Activated gamma-delta T cell treated with Interleukin-2 at 50 U/mL for 16 hours (primary cell): ENCODE measurements around the gene HS3ST6.

Experiments used
- DNase-seq: peaks from one replicate; pipeline ENCODE4 v3.0.0-alpha.2; 2020

The HS3ST6 gene

DNA sequence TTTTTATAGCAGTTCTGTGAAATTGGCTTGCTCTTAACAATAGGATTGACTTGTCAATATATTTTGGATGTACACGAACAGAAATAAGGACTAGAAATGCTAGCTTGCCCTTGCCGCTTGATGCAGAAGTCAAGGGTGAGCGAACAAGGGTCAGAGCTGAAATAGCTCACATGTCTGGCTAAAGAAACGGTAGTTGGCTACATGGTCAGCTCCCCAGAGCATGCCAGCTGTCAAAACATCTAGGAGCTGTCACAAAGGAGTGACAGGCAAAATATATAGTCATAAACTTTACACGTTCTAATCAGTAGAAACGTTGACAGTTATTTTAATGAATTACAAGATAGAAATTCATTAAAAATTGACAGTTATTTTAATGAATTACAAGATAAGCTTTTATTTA is 43.4 kb downstream of the HS3ST6 start:
- DNase-seq: no peak

DNA sequence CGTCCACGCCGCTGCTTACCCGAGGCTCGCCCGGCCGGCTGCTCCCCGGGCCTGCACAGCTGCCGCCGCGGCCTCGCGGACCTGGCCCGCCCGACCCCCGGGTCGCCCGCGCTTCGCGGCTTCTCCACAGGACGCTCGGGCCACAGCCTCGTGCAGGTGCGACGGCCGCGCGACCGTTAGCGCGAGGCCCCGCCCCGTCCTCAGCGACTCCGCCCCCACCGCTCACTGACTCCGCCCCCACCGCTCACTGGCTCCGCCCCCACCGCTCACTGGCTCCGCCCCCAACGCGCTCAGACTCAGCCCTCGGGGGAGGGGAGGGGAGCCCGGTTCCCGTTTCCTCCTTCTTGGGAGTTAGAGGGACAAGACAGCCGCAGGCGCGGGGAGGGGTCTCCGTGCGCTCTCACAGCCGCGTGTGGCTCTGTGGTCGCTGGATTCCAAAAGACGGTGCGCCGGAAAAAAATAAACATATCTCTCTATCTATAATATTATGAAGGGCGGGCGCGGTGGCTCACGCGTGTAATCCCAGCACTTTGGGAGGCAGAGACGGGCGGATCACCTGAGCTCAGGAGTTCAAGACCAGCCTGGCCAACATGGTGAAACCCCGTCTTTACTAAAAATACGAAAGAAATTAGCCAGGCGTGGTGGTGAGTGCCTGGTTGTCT is 46.1 kb downstream of the HS3ST6 start, which contains the start of gene MEIOB:
MEIOB (minus strand) TSS at position 191 of the 662 bp plus-strand sequence. CDS start 3,989 bp downstream, outside the sequence.
- peak; percentile 14 for DNase-seq

DNA sequence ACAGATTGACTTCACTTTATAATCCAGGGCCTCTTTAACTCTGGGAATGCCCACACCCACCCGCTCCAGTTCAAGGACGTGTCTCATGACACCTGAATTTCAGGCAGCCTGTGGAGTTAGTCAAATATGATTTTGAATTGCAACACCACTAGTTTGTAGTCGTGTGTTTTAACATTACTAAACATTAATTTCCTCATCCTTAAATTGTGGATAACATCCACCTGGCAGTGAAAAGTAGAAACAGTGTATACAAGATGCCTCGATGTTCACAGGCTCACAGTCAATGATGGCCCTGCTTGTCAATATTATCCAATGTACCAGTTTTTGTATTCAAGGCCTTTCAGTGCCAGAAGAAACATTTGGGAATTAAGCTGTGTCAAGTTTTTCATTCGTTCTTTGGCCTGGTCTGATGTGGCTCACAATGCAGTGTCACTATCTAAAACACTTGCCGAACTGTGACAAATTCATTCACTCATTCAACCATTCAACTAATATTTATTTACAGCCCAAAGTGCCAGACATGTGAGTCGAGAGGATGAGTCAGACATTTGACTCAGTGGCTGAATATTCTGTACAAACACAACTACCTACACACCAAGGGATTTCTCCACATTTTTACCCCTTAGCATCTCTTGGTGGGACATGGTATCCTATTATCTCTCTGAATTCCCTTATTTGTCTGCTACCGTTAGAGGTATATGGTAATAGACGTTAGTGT is 47.7 kb downstream of the HS3ST6 start:
- no peak for DNase-seq

DNA sequence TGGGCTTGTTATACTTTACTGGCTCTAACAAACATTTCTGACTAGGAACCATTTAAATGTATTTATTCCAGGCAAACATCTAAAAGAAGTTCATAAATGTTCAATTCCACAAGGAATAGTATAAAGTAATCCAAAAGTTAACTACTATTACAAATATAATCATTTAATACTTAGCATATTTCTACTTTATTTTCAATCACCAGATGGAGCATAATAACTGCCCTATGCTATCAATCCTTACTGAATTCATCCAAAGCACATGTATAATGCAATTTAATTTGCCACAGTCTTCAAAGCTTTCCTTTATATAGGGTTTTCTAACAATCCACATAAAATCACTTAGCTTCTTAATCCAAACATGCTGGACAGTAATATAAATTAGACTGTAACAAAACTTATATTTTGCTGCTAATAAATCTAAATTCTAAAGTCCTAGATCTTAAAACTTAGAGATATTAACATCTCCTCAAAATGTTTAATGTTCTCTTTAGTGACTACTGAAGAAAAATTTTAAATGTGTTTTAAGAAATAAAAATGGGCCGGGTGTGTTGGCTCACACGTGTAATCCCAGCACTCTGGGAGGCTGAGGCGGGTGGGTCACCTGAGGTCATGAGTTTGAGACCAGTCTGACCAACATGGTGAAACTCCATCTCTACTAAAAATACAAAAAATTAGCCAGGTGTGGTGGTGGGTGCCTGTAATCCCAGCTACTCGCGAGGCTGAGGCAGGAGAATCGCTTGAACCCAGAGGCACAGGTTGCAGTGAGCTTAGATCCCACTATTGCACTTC is 52.1 kb downstream of the HS3ST6 start:
- no peak for DNase-seq

DNA sequence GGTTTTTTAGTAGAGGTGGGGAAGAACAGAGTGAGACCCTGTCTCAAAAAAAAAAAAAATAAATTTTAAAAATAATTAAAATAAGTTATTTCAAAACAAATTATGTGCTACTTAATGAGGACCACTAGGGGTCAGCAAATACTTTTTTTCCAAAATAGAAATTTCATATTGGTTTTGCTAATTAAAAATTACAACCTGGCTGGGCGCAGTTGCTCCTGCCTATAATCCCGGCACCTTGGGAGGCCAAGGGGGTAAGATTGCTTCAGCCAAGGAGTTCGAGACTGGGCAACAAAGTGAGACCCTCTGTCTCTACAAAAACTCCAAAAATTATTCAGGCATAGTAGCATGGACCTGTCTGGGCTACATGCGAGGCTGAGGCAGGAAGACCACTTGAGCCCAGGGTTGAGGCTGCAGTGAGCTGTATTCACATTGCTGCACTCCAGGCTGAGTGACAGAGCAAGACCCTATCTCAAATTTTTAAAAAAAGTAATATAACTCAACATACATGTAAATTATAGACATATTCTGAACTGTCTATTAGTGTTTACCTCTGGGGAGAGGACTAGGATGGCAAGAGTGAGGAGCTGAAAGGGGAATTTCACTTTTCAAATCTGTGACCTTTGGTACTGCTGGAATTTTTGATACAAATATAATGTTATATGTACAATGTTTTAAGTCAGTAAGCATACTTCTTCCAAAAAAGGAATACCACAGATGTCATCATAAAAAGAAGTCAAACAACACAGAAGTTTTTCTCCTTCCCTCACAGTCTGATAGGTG is 54.3 kb downstream of the HS3ST6 start:
- no peak for DNase-seq

DNA sequence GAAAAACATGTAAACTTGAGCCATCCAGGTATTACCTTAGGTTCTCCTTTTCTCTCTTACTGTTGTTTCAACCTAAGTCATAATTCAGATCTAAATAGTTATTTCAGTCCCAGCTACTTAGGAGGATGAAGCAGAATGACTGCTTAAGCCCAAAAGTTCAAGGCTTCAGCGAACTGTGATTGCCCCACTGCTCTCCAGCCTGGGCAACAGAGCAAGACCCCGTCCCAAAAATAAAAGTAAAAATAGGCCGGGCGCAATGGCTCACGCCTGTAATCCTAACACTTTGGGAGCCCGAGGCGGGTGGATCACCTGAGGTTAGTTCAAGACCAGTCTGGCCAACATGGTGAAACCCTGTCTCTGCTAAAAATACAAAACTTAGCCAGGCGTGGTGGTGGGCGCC is 55.8 kb downstream of the HS3ST6 start:
- DNase-seq: no peak

DNA sequence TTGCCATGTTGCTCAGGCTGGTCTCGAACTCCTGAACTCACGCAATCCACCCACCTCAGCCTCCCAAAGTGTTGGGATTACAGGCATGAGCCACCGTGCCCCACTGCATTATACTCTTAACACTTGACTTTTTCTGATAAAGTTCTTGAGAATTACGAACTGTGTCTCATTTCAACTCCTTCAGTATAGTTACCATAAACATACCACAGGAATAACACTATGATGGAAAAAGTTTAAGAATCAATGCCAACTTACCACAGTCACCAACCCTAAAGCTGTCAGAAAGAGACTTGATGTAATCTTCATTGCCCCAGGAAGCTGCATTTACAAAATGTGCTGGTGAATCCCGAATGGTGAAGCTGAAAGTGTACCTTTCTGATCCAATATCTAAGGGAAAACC is 56.5 kb downstream of the HS3ST6 start:
- DNase-seq: no peak
